ENCODE results near the gene ST6GALNAC2.

Gene ST6GALNAC2

GRCh38 chr17:76551685-76552084, 34.0 kb downstream of the ST6GALNAC2 start:
- no peaks in the 10 kb centered on the region for H3K9me2 ChIP-seq (replicated peaks; ENCODE audit: low read depth, low read length)
- no peaks in the 10 kb centered on the region for H3K36me3 ChIP-seq (ENCODE audit: insufficient read depth, low read length)
- H3K9me3 ChIP-seq (ENCODE audit: insufficient read depth, low read depth, low read length), result no peaks in the 10 kb centered on the region
- H3K27me3 ChIP-seq (ENCODE audit: insufficient read depth, low read length, poor library complexity, severe bottlenecking), result no peaks in the 10 kb centered on the region
- H3F3A ChIP-seq (ENCODE audit: low read depth), result peaks cover 8% of the 10 kb centered on the region; the same call in 1 of the 2 replicates
- peaks cover 15% of the 10 kb centered on the region for H3K79me2 ChIP-seq (ENCODE audit: insufficient read depth, low read length)
- H3K4me1 ChIP-seq (ENCODE audit: insufficient read depth, low read length, poor library complexity, severe bottlenecking), result peaks cover 69% of the 10 kb centered on the region
- H3K4me2 ChIP-seq (ENCODE audit: low read depth, low read length, poor library complexity, severe bottlenecking), result no peak overlapping the region
- no peak for TF ChIP-seq CTCF (conservative IDR thresholded peaks at IDR 0.05; ENCODE audit: low read length)
- H3K9ac ChIP-seq (ENCODE audit: low read depth, low read length, poor library complexity, severe bottlenecking), result peak overlapping the region; percentile 66
- no peak overlapping the region for H3K4me3 ChIP-seq (ENCODE audit: low read length, poor library complexity, severe bottlenecking)
- no peaks in the 10 kb centered on the region for H4K20me1 ChIP-seq (ENCODE audit: insufficient read depth, low read length, poor library complexity, severe bottlenecking)
- no peak overlapping the region for H2AFZ ChIP-seq (ENCODE audit: low read length)

- H4K20me1 ChIP-seq (ENCODE audit: insufficient read depth, low read length, poor library complexity, severe bottlenecking), result no peaks in the 10 kb centered on the region
- no peaks in the 10 kb centered on the region for H3K27me3 ChIP-seq (ENCODE audit: insufficient read depth, low read length, poor library complexity, severe bottlenecking)
- H3F3A ChIP-seq (ENCODE audit: low read depth), result peaks cover 8% of the 10 kb centered on the region; the same call in 1 of the 2 replicates
- peaks cover 74% of the 10 kb centered on the region for H3K4me1 ChIP-seq (ENCODE audit: insufficient read depth, low read length, poor library complexity, severe bottlenecking)
- peak overlapping the region; percentile 66 for H3K9ac ChIP-seq (ENCODE audit: low read depth, low read length, poor library complexity, severe bottlenecking)
- peaks cover 13% of the 10 kb centered on the region; the same call in 1 of the 2 replicates for H3K79me2 ChIP-seq (ENCODE audit: insufficient read depth, low read length)
- H3K4me2 ChIP-seq (ENCODE audit: low read depth, low read length, poor library complexity, severe bottlenecking), result no peak overlapping the region
- no peaks in the 10 kb centered on the region for H3K9me2 ChIP-seq (replicated peaks; ENCODE audit: low read depth, low read length)
- H2AFZ ChIP-seq (ENCODE audit: low read length), result no peak overlapping the region
- TF ChIP-seq EZH2phosphoT487 (IDR thresholded peaks at IDR 0.05; ENCODE audit: borderline replicate concordance), result no peak
- no peak for TF ChIP-seq CTCF (conservative IDR thresholded peaks at IDR 0.05; ENCODE audit: low read length)
- no peaks in the 10 kb centered on the region for H3K9me3 ChIP-seq (ENCODE audit: insufficient read depth, low read depth, low read length)
- H3K36me3 ChIP-seq (ENCODE audit: insufficient read depth, low read length), result no peaks in the 10 kb centered on the region
- no peak overlapping the region for H3K4me3 ChIP-seq (ENCODE audit: low read length, poor library complexity, severe bottlenecking)
Measured at GRCh38 chr17:76550712-76551615, 34.7 kb downstream of the ST6GALNAC2 start.

- Histone ChIP-seq H3K4me3 (ENCODE audit: low read length, poor library complexity, severe bottlenecking) (no peak overlapping the region), H3K9ac (ENCODE audit: low read depth, low read length, poor library complexity, severe bottlenecking) (peak overlapping the region; percentile 69), H3F3A (ENCODE audit: low read depth) (peaks cover 7% of the 10 kb centered on the region; the same call in 1 of the 2 replicates), H2AFZ (ENCODE audit: low read length) (no peak overlapping the region), H3K9me3 (ENCODE audit: insufficient read depth, low read depth, low read length) (no peaks in the 10 kb centered on the region), H4K20me1 (ENCODE audit: insufficient read depth, low read length, poor library complexity, severe bottlenecking) (no peaks in the 10 kb centered on the region), H3K4me1 (ENCODE audit: insufficient read depth, low read length, poor library complexity, severe bottlenecking) (peaks cover 79% of the 10 kb centered on the region), H3K79me2 (ENCODE audit: insufficient read depth, low read length) (peaks cover 13% of the 10 kb centered on the region; the same call in 1 of the 2 replicates), H3K9me2 (replicated peaks; ENCODE audit: low read depth, low read length) (no peaks in the 10 kb centered on the region), H3K36me3 (ENCODE audit: insufficient read depth, low read length) (no peaks in the 10 kb centered on the region), H3K27me3 (ENCODE audit: insufficient read depth, low read length, poor library complexity, severe bottlenecking) (no peaks in the 10 kb centered on the region), H3K4me2 (ENCODE audit: low read depth, low read length, poor library complexity, severe bottlenecking) (no peak overlapping the region)
- TF ChIP-seq EZH2phosphoT487 (IDR thresholded peaks at IDR 0.05; ENCODE audit: borderline replicate concordance) (no peak), CTCF (conservative IDR thresholded peaks at IDR 0.05; ENCODE audit: low read length) (no peak)
Measured at GRCh38 chr17:76549539-76549938, 36.1 kb downstream of the ST6GALNAC2 start.

All from Loucy (cell line).